H9 (cell line): Measurements from ENCODE around the gene P3H2. TPM values are rescaled to one million over a fixed set of nuclear protein-coding genes. Genes with fewer than 3 reads are reported as not detected.

Experiments used
- DNase-seq: peaks from one replicate; pipeline ENCODE4 v3.0.0-alpha.2; 2017
- H2AFZ ChIP-seq: one replicate; pipeline ENCODE4 v1.6.1; 2013; ENCODE audit warnings: mild to moderate bottlenecking, low read length, control low read depth, moderate library complexity
- H2AK5ac ChIP-seq: 2 replicates; pipeline ENCODE4 v1.6.1; 2013; ENCODE audit warnings: low read length, control low read depth, mixed read lengths; ENCODE audit not compliant: insufficient read length
- H2BK120ac ChIP-seq: one replicate; pipeline ENCODE4 v1.6.1; 2013; ENCODE audit warnings: low read depth, mild to moderate bottlenecking, low read length, control low read depth, inconsistent platforms; ENCODE audit not compliant: poor library complexity, severe bottlenecking
- H2BK12ac ChIP-seq: 2 replicates; pipeline ENCODE4 v1.6.1; 2013; ENCODE audit warnings: low read length, control low read depth, mixed read lengths, low read depth; ENCODE audit not compliant: insufficient read length
- H2BK15ac ChIP-seq: 2 replicates; pipeline ENCODE4 v1.6.1; 2013; ENCODE audit warnings: low read depth, low read length, control low read depth
- H2BK20ac ChIP-seq: one replicate; pipeline ENCODE4 v1.6.1; 2013; ENCODE audit warnings: low read depth, mild to moderate bottlenecking, low read length, control low read depth, inconsistent platforms; ENCODE audit not compliant: poor library complexity, severe bottlenecking
- H2BK5ac ChIP-seq: 2 replicates; pipeline ENCODE4 v1.6.1; 2013; ENCODE audit warnings: low read length, control low read depth, mixed read lengths; ENCODE audit not compliant: insufficient read length
- H3K14ac ChIP-seq: 2 replicates; pipeline ENCODE4 v1.6.1; 2013; ENCODE audit warnings: low read length, control low read depth; ENCODE audit not compliant: insufficient read depth
- H3K18ac ChIP-seq: 2 replicates; pipeline ENCODE4 v1.6.1; 2013; ENCODE audit warnings: low read depth, mild to moderate bottlenecking, mixed read lengths, low read length, control low read depth; ENCODE audit not compliant: insufficient read length
- H3K23ac ChIP-seq: 2 replicates; pipeline ENCODE4 v1.6.1; 2013; ENCODE audit warnings: low read length, control low read depth, mixed read lengths, low read depth; ENCODE audit not compliant: insufficient read length
- H3K23me2 ChIP-seq: 2 replicates; pipeline ENCODE4 v1.6.1; 2013; ENCODE audit warnings: low read depth, mild to moderate bottlenecking, mixed read lengths, low read length, control low read depth; ENCODE audit not compliant: insufficient read length, poor library complexity, severe bottlenecking
- H3K27ac ChIP-seq: 2 replicates; pipeline ENCODE4 v1.5.1; 2013; ENCODE audit warnings: low read length, control low read depth, mixed read lengths, low read depth; ENCODE audit not compliant: insufficient read length
- H3K27me3 ChIP-seq: 2 replicates; pipeline ENCODE4 v1.6.1; 2013; ENCODE audit warnings: low read length, control low read depth, inconsistent platforms; ENCODE audit not compliant: insufficient read depth
- H3K4ac ChIP-seq: 2 replicates; pipeline ENCODE4 v1.6.1; 2013; ENCODE audit warnings: low read depth, mild to moderate bottlenecking, control low read depth, inconsistent platforms, low read length, moderate library complexity
- H3K4me1 ChIP-seq: 2 replicates; pipeline ENCODE4 v1.6.1; 2013; ENCODE audit warnings: low read length, control low read depth, inconsistent platforms; ENCODE audit not compliant: insufficient read depth
- H3K4me2 ChIP-seq: 2 replicates; pipeline ENCODE4 v1.6.1; 2013; ENCODE audit warnings: low read length, control low read depth, mixed read lengths; ENCODE audit not compliant: insufficient read length, insufficient read depth
- H3K56ac ChIP-seq: 2 replicates; pipeline ENCODE4 v1.6.1; 2013; ENCODE audit warnings: low read depth, mild to moderate bottlenecking, mixed read lengths, low read length, control low read depth; ENCODE audit not compliant: insufficient read length
- H3K79me1 ChIP-seq: 2 replicates; pipeline ENCODE4 v1.6.1; 2013; ENCODE audit warnings: low read depth, mild to moderate bottlenecking, moderate library complexity, low read length, control low read depth, inconsistent platforms; ENCODE audit not compliant: insufficient read depth, poor library complexity, severe bottlenecking
- H3K79me2 ChIP-seq: 2 replicates; pipeline ENCODE4 v1.6.1; 2013; ENCODE audit warnings: low read length, control low read depth, inconsistent platforms; ENCODE audit not compliant: insufficient read depth
- H3K9ac ChIP-seq: 2 replicates; pipeline ENCODE4 v1.6.1; 2013; ENCODE audit warnings: low read length, control low read depth, mixed read lengths; ENCODE audit not compliant: insufficient read length; ENCODE audit errors: extremely low read depth
- H3K9me3 ChIP-seq: one replicate; pipeline ENCODE4 v1.6.1; 2013; ENCODE audit warnings: low read depth, low read length, inconsistent platforms; ENCODE audit not compliant: control insufficient read depth
- H3T11ph ChIP-seq: one replicate; pipeline ENCODE4 v1.6.1; 2013; ENCODE audit warnings: mild to moderate bottlenecking, low read length, control low read depth, inconsistent platforms
- H4K20me1 ChIP-seq: one replicate; pipeline ENCODE4 v1.6.1; 2013; ENCODE audit not compliant: control insufficient read depth, insufficient read length, insufficient read depth
- H4K5ac ChIP-seq: 2 replicates; pipeline ENCODE4 v1.6.1; 2013; ENCODE audit warnings: low read depth, mild to moderate bottlenecking, mixed read lengths, low read length, control low read depth; ENCODE audit not compliant: insufficient read length
- H4K8ac ChIP-seq: replicated peaks from 2 replicates; pipeline ENCODE4 v1.6.1; 2013; ENCODE audit warnings: low read length, control low read depth, mixed read lengths, low read depth; ENCODE audit not compliant: insufficient read length
- H4K91ac ChIP-seq: 2 replicates; pipeline ENCODE4 v1.6.1; 2013; ENCODE audit warnings: low read depth, mild to moderate bottlenecking, moderate library complexity, mixed read lengths, low read length, control low read depth; ENCODE audit not compliant: insufficient read length
- H3K27ac Mint-ChIP-seq, 3 experiments: 2 replicates in 2 of 3; 3 replicates in 1 of 3; pipeline ENCODE4 v1.8.0; 2020 to 2021; ENCODE audit warnings: mixed read lengths in 3 of 3, mild to moderate bottlenecking in 1 of 3, moderate library complexity in 1 of 3
- H3K27me3 Mint-ChIP-seq: 2 replicates; pipeline ENCODE4 v1.8.0; 2021; ENCODE audit warnings: low read depth, mild to moderate bottlenecking, moderate library complexity, mixed read lengths
- H3K36me3 Mint-ChIP-seq, 3 experiments: 2 replicates in 2 of 3; 3 replicates in 1 of 3; pipeline ENCODE4 v1.8.0; 2020 to 2021; ENCODE audit warnings: low read depth in 3 of 3, mixed read lengths in 3 of 3; ENCODE audit not compliant: insufficient read depth in 1 of 3
- H3K4me1 Mint-ChIP-seq, 2 experiments: 2 replicates each; pipeline ENCODE4 v1.8.0; 2020; ENCODE audit warnings: mixed read lengths in 2 of 2
- H3K4me3 Mint-ChIP-seq, 2 experiments: 2 replicates in 1 of 2; 3 replicates in 1 of 2; pipeline ENCODE4 v1.8.0; 2020 to 2021; ENCODE audit warnings: mild to moderate bottlenecking in 2 of 2, mixed read lengths in 2 of 2, moderate library complexity in 1 of 2
- H3K9me3 Mint-ChIP-seq, 2 experiments: 2 replicates in 1 of 2; 3 replicates in 1 of 2; pipeline ENCODE4 v1.8.0; 2020; ENCODE audit warnings: mild to moderate bottlenecking in 2 of 2, mixed read lengths in 2 of 2, moderate library complexity in 1 of 2
- CTCF ChIP-seq: fragments of 200-600 bp; sonication (generic); conservative IDR thresholded peaks from 3 replicates; pipeline ENCODE4 v1.8.0; 2021; ENCODE audit warnings: antibody characterized with exemption, mild to moderate bottlenecking
- WGBS: extraction: QIAGEN DNeasy Blood & Tissue Kit; methylation state at CpG from one replicate; pipeline ENCODE4 v1.1.7; 2013; ENCODE audit warnings: missing lambda C conversion rate, low lambda C conversion rate, mixed read lengths; ENCODE audit not compliant: insufficient read length; ENCODE audit errors: extremely low coverage; 5-methylcytosine and 5-hydroxymethylcytosine counted together
- total RNA-seq: library from RNA; stranded (reverse); gene quantifications from 2 replicates; pipeline ENCODE4 v1.2.1, GENCODE V29; 2021

P3H2 gene
- total RNA-seq, 1 experiment from 2014 or later, result 41.5 TPM

- no peaks in the 10 kb centered on the region for H3K79me2 ChIP-seq
- peak overlapping the region in 2 of 3 experiments; percentile 21 to 99; a peak in 3 of 7 replicates for H3K27ac Mint-ChIP-seq
- no peak overlapping the region for H3K4me3 Mint-ChIP-seq
- no peaks in the 10 kb centered on the region for H3K27me3 ChIP-seq
- no peak for TF ChIP-seq CTCF
- H3K27me3 Mint-ChIP-seq, result no peaks in the 10 kb centered on the region
- no peak overlapping the region for H3K14ac ChIP-seq
- H3K56ac ChIP-seq, result no peak overlapping the region
- no peak overlapping the region for H3K4ac ChIP-seq
- H2AK5ac ChIP-seq, result no peak overlapping the region
- peaks cover 13% of the 10 kb centered on the region for H3K4me1 ChIP-seq
- H3K4me2 ChIP-seq, result no peak overlapping the region
- peaks cover 3 to 10% (median 3%) of the 10 kb centered on the region in 3 experiments; a peak in 4 of 7 replicates for H3K36me3 Mint-ChIP-seq
- no peak overlapping the region for H2BK120ac ChIP-seq
- no peak overlapping the region for H3K23ac ChIP-seq
- H3K79me1 ChIP-seq, result no peaks in the 10 kb centered on the region
- no peak overlapping the region for H3K18ac ChIP-seq
- H4K8ac ChIP-seq, result no peak overlapping the region
- H3K23me2 ChIP-seq, result no peaks in the 10 kb centered on the region
- H4K5ac ChIP-seq, result no peak overlapping the region
- H3K9me3 Mint-ChIP-seq, result no peaks in the 10 kb centered on the region; a peak in 1 of 5 replicates
- no peak overlapping the region for H3K9ac ChIP-seq
- H3K27ac ChIP-seq, result no peak overlapping the region
- DNase-seq, result no peak
- no peak overlapping the region for H2BK15ac ChIP-seq
- H2BK20ac ChIP-seq, result no peak overlapping the region
- no peak overlapping the region for H2BK5ac ChIP-seq
- H2AFZ ChIP-seq, result no peak overlapping the region
- no peak overlapping the region for H4K91ac ChIP-seq
- H3K9me3 ChIP-seq, result no peaks in the 10 kb centered on the region
- no peak overlapping the region for H2BK12ac ChIP-seq
- H4K20me1 ChIP-seq, result no peaks in the 10 kb centered on the region
- H3T11ph ChIP-seq, result no peak overlapping the region
- H3K4me1 Mint-ChIP-seq, result peaks cover 68 to 72% of the 10 kb centered on the region in 2 experiments
- WGBS, result no CpG with 5 or more reads among the region's 4 CpGs
Observed at GRCh38 chr3:190044142-190044541, 76.6 kb downstream of the P3H2 start.
